HL-60 (cell line): ENCODE data around the gene TEDC2.

Source experiments
- DNase-seq, 2 experiments: peaks; one replicate each; pipeline ENCODE4 v3.0.0-alpha.2; 2010 to 2020; ENCODE audit warnings: low read depth in 1 of 2, low spot score in 1 of 2
- H3K27ac ChIP-seq: fragments of 250-450 bp; sonication (Bioruptor Pico); replicated peaks from 2 replicates; pipeline ENCODE4 v1.5.1; 2020; ENCODE audit warnings: mild to moderate bottlenecking, moderate library complexity
- H3K27me3 ChIP-seq: fragments of 250-450 bp; sonication (Bioruptor Pico); 2 replicates; pipeline ENCODE4 v1.5.1; 2021; ENCODE audit warnings: mild to moderate bottlenecking, moderate library complexity; ENCODE audit not compliant: insufficient read depth, poor library complexity, severe bottlenecking
- H3K4me3 ChIP-seq: replicated peaks from 2 replicates; pipeline ENCODE4 v1.5.1; 2011; ENCODE audit warnings: mild to moderate bottlenecking, control low read depth, low read length; ENCODE audit not compliant: insufficient read depth
- GABPA ChIP-seq: IDR thresholded peaks from 2 replicates; pipeline ENCODE4 v1.6.1; 2012; ENCODE audit warnings: low read depth
- POLR2AphosphoS5 ChIP-seq: IDR thresholded peaks from 2 replicates; pipeline ENCODE4 v1.6.1; 2012; ENCODE audit warnings: low read depth
- SPI1 ChIP-seq: IDR thresholded peaks from 2 replicates; pipeline ENCODE4 v1.6.1; 2012; ENCODE audit warnings: low read depth, mild to moderate bottlenecking, borderline replicate concordance
- TF ChIP-seq, protein P1 (sequence below): IDR thresholded peaks from one replicate; pipeline ENCODE4 v1.5.1; 2011; ENCODE audit warnings: low read length, control low read depth, inconsistent platforms; ENCODE audit not compliant: insufficient read depth
- TF ChIP-seq, protein P2 (sequence below): IDR thresholded peaks from 2 replicates; pipeline ENCODE4 v1.6.1; 2012; ENCODE audit warnings: low read depth; ENCODE audit not compliant: insufficient replicate concordance

The TEDC2 gene

DNA sequence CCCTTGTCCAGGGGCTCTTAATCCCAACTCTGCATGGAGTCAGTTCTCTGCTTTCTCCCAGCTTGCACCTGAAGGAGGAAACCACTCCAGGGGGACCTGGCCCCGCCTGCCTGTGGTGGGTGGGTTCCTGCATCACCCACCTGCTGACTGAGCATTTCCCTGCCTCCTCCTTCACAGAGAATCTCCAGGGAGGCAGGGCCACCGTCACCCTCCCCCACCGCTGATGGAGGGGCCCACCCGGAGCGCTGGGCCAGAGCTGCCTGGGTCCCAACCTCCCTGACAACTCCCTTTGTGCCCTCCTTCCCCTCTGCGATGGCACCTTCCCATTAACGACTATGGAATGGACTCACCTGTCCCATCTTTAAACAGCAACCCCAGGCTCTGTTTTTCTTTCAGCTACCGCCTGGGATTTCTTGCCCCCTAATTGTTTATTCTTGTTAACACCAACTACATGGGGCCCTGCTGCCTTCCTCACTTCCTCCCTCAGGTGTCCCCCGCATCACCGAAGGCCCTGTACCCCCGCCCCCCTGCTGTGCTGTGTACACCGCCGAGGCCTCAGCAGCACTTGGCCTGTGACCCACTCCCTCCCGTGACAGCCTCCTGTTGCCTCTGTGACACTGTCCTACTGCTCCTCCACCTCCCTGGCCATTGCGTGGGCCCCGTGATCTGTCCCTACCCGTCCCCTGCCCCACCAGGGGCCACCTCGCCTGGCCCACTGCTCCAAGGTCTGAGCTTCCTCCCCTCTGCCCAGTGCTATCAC is 842 bp upstream of the TEDC2 start:
- TF ChIP-seq POLR2AphosphoS5 (0 out of 2 replicates have a peak, but pooled peaks have one; percentile 11), SPI1 (no peak)
- DNase-seq = no peak
- Histone ChIP-seq H3K27me3 (no peaks in the 10 kb centered on the region), H3K4me3 (peak overlapping the region; percentile 58), H3K27ac (no peak overlapping the region)

DNA sequence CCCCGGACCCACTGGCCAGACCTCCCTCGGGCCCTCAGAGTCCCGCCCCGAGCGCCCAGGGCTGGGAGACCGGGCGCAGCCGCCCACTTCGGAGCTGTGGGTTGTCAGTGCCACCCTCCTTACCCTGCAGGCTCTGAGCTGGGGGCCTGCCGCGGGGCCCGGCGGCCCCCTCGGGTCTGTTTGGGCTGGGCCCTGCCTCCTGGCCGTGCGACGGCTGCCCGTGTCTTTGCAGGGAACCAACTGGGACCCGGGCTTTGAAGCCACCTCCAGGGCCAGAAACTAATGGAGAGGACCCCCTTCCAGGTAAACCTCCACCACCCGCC is 443 bp downstream of the TEDC2 start:
- no peak overlapping the region for H3K27ac ChIP-seq

DNA sequence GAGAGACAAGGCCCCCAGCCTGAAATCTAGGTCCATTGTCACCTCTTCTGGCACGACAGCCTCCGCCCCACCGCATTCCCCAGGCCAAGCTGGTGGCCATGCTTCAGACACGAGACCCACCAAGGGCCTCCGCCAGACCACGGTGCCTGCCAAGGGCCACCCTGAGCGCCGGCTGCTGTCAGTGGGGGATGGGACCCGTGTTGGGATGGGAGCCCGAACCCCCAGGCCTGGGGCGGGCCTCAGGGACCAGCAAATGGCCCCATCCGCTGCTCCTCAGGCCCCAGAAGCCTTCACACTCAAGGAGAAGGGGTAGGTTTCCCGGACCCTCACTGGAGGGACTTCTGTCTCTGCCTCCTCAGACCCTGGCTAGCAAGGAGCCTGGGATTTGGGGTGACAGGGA is 1.0 kb downstream of the TEDC2 start:
- TF ChIP-seq SPI1 = no peak
- no peak for TF ChIP-seq GABPA
- TF ChIP-seq, protein P1, sequence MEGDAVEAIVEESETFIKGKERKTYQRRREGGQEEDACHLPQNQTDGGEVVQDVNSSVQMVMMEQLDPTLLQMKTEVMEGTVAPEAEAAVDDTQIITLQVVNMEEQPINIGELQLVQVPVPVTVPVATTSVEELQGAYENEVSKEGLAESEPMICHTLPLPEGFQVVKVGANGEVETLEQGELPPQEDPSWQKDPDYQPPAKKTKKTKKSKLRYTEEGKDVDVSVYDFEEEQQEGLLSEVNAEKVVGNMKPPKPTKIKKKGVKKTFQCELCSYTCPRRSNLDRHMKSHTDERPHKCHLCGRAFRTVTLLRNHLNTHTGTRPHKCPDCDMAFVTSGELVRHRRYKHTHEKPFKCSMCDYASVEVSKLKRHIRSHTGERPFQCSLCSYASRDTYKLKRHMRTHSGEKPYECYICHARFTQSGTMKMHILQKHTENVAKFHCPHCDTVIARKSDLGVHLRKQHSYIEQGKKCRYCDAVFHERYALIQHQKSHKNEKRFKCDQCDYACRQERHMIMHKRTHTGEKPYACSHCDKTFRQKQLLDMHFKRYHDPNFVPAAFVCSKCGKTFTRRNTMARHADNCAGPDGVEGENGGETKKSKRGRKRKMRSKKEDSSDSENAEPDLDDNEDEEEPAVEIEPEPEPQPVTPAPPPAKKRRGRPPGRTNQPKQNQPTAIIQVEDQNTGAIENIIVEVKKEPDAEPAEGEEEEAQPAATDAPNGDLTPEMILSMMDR = no peak
- TF ChIP-seq, protein P2, sequence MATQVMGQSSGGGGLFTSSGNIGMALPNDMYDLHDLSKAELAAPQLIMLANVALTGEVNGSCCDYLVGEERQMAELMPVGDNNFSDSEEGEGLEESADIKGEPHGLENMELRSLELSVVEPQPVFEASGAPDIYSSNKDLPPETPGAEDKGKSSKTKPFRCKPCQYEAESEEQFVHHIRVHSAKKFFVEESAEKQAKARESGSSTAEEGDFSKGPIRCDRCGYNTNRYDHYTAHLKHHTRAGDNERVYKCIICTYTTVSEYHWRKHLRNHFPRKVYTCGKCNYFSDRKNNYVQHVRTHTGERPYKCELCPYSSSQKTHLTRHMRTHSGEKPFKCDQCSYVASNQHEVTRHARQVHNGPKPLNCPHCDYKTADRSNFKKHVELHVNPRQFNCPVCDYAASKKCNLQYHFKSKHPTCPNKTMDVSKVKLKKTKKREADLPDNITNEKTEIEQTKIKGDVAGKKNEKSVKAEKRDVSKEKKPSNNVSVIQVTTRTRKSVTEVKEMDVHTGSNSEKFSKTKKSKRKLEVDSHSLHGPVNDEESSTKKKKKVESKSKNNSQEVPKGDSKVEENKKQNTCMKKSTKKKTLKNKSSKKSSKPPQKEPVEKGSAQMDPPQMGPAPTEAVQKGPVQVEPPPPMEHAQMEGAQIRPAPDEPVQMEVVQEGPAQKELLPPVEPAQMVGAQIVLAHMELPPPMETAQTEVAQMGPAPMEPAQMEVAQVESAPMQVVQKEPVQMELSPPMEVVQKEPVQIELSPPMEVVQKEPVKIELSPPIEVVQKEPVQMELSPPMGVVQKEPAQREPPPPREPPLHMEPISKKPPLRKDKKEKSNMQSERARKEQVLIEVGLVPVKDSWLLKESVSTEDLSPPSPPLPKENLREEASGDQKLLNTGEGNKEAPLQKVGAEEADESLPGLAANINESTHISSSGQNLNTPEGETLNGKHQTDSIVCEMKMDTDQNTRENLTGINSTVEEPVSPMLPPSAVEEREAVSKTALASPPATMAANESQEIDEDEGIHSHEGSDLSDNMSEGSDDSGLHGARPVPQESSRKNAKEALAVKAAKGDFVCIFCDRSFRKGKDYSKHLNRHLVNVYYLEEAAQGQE = no peak
- TF ChIP-seq POLR2AphosphoS5 = no peak
- H3K4me3 ChIP-seq = peak overlapping the region; percentile 58; the same call in 1 of the 2 replicates
- no peak overlapping the region for H3K27ac ChIP-seq
- no peak for DNase-seq
- H3K27me3 ChIP-seq = no peaks in the 10 kb centered on the region

More for the DNA sequence above, 443 bp downstream of the TEDC2 start:
- Histone ChIP-seq H3K27me3 (no peaks in the 10 kb centered on the region), H3K4me3 (peak overlapping the region; percentile 58)
- no peak for DNase-seq
- no peak for TF ChIP-seq POLR2AphosphoS5
- TF ChIP-seq, protein P1 = no peak
- TF ChIP-seq GABPA = no peak

DNA sequence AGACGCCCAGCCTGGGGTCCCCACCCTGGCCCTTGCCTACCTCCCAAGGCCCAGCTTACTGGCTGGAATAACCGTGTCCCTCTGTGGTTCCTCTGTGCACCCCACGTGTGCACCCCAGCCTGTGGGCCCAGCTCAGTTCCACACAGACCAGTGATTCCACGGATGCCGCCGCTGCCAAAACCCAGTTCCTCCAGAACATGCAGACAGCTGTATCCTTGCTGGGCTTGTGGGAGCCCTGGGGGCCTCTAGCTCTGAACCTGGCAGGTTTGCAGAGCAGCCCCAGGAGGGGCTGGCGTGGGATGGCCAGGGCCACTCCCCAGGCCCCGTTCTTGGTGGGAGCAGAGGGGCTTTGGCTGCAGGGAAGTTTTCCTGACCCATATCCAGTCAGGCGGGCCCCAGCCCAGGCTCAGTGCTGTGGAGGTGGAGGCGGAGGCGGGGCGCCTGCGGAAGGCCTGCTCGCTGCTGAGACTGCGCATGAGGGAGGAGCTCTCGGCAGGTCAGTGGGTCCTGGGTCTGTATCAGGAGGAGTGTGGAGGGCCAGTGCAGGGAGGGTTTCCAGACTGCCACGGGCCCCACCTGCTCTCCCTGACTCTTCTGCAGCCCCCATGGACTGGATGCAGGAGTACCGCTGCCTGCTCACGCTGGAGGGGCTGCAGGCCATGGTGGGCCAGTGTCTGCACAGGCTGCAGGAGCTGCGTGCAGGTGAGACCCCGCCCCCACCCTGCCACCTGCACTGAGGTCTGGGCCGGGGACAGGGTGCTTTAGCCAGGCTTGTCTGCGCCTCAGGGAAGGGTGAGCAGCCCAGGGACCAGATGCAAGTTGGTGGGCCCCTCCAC is 2.3 kb downstream of the TEDC2 start:
- DNase-seq = no peak
- Histone ChIP-seq H3K4me3 (no peak overlapping the region), H3K27ac (no peak overlapping the region), H3K27me3 (peaks cover 1% of the 10 kb centered on the region)
- TF ChIP-seq GABPA (no peak), POLR2AphosphoS5 (no peak), SPI1 (no peak)
- TF ChIP-seq, protein P2 = no peak
- TF ChIP-seq, protein P1 = no peak
